H54 (cell line): ENCODE results near the gene JMJD8.

Experiments used
- DNase-seq: peaks from one replicate; pipeline ENCODE4 v3.0.0; 2011; ENCODE audit warnings: low spot score, mixed read lengths; ENCODE audit not compliant: insufficient read length
- FAIRE-seq: peaks from 3 replicates; lab custom pipeline; 2011; peaks lifted over from hg19 to GRCh38; lab: Jason Lieb, UNC
- POLR2A ChIP-seq: IDR thresholded peaks from 2 replicates; pipeline ENCODE4 v1.6.1; 2011; ENCODE audit warnings: low read depth, mild to moderate bottlenecking, low read length

The JMJD8 gene

DNA sequence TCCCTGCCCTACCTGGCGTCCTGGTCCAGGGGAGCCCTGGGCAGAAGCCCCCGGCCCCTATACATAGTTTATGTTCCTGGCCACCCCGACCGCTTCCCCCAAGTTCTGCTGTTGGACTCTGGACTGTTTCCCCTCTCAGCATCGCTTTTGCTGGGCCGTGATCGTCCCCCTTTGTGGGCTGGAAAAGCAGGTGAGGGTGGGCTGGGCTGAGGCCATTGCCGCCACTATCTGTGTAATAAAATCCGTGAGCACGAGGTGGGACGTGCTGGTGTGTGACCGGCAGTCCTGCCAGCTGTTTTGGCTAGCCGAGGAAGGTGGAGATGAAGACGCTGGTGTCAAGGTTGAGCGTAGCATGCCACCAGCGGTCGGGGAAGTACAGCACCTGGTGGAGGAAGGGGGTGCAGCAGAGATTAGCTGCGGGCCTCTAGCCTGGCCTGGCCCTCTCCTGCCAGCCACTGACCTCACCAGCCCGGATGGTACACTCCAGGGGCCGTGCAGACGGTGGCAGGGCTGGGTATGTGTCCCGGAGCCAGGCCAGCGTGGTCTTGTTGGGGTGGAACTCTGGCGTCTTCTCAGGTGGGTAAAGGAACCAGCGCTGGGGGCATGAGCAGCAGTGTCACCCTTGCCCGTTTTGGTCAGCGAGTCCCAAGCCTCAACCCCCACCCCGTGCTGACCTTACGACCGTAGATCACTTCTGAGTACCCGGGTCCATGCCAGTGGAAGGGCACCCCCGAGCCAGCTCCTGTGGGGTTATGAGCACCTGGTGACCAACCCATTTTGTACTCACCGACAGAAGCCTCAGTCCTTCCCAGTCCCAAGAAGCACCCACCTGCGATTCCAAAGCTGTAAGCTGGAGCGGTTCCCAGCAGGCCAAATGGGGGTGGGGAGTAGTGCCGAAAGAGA is 1.4 kb downstream of the JMJD8 start:
- FAIRE-seq, result no peak
- no peak for TF ChIP-seq POLR2A
- no peak for DNase-seq

DNA sequence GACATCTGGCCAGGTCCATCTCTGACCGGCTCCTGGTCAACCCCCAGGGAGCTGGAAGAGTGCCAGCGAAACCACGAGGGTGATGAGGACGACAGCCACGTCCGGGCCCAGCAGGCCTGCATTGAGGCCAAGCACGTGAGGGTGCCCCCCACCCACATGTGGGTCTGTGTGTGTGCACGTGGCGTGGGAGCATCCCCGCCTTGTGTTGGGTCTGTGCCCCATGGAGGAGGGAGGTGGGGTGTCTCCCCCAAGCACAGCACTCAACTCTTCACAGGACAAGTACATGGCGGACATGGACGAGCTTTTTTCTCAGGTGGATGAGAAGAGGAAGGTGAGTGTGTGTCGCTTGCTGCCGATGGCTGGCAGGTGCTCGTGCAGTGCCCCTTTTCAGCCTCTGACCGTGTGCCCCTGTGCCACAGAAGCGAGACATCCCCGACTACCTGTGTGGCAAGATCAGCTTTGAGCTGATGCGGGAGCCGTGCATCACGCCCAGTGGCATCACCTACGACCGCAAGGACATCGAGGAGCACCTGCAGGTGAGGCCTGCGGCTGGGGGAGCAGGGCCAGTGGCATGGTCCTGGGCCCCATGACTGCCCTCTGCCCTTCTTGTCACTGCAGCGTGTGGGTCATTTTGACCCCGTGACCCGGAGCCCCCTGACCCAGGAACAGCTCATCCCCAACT is 2.2 kb downstream of the JMJD8 start:
- DNase-seq, result no peak
- FAIRE-seq, result no peak
- no peak for TF ChIP-seq POLR2A

DNA sequence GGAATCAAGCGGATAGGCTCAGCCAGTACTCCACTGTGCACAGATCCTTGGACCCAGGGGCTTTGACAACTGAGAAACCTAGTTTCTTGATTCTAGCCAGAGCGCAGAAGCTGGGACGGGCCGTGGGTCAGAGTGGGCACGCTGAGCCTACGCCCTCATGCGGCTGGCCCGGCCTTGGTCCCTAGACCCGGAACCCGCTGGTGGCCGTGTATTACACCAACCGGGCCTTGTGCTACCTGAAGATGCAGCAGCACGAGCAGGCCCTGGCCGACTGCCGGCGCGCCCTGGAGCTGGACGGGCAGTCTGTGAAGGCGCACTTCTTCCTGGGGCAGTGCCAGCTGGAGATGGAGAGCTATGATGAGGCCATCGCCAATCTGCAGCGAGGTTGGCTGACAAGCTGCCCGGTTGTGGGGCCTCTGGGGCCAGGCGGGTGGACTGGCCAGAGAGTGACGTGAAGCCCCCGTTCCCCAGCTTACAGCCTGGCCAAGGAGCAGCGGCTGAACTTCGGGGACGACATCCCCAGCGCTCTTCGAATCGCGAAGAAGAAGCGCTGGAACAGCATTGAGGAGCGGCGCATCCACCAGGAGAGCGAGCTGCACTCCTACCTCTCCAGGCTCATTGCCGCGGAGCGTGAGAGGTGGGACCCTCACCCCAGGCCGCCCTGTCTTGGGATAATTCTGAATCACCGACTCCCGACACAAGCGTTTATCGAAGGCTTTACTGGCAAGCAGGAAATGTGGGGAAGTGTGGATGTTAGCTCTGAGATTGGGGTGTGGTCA is 3.0 kb downstream of the JMJD8 start:
- no peak for FAIRE-seq
- no peak for DNase-seq
- TF ChIP-seq POLR2A, result 0 out of 2 replicates have a peak, but pooled peaks have one; percentile 3

DNA sequence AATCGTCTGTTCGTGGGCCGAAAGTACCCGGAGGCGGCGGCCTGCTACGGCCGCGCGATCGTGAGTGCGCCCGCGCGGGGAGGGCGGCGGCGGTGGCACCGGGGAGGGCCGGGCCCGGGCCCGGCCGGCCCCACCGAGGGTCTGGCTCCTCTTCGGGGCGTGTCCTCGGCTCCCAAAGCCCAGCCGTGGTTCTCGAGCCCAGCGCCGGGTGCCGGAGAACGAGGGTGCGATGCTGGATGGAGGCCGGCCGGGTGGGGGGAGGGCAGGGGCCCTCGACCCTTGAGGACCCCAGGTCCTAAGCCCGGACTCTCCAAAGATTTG is 3.5 kb downstream of the JMJD8 start:
- no peak for DNase-seq
- TF ChIP-seq POLR2A, result no peak
- no peak for FAIRE-seq

DNA sequence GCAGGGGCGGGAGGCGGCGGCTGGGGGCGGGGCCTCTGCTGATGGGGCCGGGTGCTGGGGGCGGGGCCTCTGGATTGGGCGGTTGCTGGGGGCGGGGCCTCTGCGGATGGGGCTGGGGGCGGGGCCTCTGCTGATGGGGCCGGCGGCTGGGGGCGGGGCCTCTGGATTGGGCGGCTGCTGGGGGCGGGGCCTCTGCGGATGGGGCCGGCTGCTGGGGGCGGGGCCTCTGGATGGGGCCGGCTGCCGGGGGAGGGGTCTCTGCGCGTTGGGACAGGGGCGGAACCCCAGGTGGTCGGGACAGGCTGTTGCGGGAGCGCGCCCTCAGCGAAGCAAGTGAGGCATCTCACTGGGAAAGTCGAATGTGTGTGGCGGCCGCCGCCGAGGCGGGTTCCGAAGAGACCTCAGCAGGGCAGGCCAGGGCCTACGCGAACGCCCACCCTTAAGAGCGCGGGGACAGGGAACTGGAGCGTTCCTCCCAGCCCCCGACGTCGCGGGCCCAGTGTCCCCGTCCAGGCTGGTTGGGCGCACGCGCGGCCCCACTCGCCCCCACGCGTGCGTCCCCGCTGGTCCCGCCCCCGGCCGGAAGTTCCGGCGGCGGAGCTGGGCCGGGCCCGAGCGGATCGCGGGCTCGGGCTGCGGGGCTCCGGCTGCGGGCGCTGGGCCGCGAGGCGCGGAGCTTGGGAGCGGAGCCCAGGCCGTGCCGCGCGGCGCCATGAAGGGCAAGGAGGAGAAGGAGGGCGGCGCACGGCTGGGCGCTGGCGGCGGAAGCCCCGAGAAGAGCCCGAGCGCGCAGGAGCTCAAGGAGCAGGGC is 4.1 kb downstream of the JMJD8 start, which contains the start of gene STUB1:
Gene STUB1, plus strand, starts transcription at position 597 of the 811 bp plus-strand sequence. Its CDS starts 116 bp downstream, at position 713.
- FAIRE-seq (no peak), DNase-seq (peak; percentile 83)
- peak; percentile 83 for TF ChIP-seq POLR2A

DNA sequence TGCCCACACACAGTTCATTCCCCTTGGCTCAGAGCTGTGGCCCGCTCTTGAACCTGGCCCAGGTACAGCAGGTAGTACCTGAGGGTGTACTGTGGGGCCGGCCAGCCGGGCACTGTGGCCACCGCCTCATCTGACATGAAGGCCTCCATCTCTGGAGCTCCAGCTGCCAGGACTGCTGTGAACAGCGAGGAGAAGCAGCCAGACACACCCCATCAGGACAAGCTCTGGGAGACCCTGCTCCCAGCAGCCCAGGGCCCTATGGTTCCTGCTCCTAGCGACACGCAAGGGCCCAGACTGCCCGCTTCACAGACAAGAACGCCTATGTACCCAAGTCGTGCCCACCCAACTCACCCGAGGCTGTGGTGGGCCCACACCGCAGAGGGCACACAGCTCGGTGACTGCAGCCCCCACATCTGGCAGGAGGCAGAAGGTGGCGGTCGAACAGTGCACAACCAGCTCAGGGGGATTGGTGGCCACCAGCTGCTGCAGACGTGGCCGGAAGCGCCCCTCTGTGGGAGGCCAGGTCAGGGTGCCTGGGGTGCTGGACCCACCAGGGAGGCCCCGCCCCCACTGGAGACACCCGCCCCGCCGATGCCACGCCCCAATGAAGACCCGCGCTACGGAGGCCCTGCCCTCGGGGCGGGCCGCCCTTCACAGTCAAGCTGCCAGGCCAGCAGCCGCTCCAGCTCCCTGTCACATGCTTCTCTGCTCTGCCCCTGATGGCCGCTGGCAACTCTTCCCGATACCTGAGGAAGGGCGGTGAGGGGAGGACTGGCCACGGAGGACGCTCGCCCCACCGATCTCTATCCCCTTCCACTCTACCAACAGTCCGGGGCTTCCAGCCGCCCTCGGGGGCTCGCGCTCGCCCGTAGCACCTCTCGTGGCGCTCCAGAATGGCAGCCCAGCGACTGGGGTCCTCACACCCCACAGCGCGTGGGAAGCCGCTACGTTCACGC is 5.0 kb downstream of the JMJD8 start:
- peak; percentile 43; the same call in 1 of the 2 replicates for TF ChIP-seq POLR2A
- FAIRE-seq, result no peak
- peak; percentile 61 for DNase-seq

DNA sequence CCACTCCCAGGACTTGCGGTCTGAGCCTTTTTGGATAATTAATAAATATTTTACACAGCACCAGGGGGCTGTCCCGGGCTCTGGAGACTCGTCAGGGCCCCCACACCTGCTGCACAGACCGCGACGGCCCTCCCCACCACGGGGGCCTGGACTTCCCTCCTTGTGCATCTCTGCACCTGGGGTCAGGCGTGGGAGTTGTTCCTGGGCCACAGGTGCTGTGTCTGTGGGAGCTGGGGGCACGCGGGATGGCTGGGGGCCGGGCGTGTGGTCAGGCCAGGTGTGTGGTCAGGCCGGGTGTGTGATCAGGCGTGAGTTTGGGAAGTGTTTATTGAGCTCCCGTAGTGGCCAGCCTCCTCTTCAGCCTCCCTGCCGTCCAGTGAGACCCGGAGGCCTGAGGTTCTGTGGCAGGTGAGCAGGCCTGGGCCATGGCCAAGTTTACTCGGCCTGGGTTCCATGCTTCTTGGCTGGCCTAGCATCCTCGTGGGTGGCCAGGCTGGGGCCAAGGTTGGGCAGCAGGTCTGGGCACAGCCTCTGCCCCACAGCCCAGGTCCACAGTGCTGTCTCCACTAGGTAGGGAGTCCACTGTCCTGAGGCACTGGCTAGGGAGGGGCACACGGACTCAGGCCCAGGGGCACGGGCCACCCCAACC is 5.8 kb downstream of the JMJD8 start:
- DNase-seq (no peak), FAIRE-seq (no peak)
- no peak for TF ChIP-seq POLR2A

DNA sequence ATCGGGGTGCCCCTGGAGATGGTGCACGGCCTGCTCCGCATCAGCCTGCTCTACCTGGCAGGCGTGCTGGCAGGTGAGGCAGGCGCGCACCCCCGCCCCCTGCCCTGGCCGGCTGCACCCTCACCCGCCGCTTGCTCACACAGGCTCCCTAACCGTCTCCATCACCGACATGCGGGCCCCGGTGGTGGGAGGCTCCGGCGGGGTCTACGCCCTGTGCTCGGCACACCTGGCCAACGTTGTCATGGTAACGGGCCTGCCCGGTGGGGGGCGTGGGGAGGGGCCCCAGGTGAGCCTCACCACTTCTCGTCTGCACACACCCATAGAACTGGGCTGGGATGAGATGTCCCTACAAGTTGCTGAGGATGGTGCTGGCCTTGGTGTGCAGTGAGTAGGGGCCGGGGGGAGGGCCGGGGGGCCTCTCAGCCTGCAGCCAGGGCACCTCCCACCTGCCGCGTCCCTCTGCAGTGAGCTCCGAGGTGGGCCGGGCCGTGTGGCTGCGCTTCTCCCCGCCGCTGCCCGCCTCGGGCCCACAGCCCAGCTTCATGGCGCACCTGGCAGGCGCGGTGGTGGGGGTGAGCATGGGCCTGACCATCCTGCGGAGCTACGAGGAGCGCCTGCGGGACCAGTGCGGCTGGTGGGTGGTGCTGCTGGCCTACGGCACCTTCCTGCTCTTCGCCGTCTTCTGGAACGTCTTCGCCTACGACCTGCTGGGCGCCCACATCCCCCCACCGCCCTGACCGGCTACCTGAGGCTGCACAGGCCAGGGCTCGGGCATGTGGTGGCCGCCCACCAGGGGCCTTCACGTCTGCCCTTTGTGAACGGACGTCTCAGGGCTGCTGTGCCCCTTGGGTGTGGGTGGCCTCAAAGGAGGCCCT is 6.6 kb downstream of the JMJD8 start:
- no peak for TF ChIP-seq POLR2A
- FAIRE-seq (no peak), DNase-seq (no peak)

DNA sequence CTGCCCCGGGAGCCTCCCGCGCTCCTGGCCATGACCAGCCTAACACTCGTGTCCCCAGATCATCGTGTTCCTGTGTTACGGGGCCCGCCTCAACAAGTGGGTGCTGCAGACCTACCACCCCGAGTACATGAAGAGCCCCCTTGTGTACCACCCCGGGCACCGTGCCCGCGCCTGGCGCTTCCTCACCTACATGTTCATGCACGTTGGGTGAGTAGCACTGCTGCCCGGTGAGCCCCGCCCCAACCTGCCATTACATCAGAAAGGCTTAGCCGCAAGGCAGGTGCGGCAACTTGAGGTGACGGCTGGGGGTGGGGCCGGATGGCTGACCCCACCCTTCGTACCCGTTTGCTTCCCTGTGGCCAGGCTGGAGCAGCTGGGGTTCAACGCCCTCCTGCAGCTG is 7.2 kb downstream of the JMJD8 start:
- TF ChIP-seq POLR2A, result no peak
- FAIRE-seq, result no peak
- no peak for DNase-seq

DNA sequence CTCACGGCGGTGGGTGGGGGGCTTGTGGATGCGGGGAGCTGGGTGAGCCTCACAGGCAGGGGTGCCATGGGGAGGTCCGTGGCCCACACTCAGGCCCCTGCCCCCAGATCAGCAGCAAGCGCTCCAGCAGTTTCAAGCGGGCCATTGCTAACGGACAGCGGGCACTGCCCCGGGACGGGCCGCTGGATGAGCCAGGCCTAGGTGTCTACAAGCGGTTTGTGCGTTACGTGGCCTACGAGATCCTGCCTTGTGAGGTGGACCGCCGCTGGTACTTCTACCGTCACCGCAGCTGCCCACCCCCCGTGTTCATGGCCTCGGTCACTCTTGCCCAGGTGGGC is 7.6 kb downstream of the JMJD8 start:
- DNase-seq (no peak), FAIRE-seq (no peak)

More for the DNA sequence above, 7.6 kb downstream of the JMJD8 start:
- no peak for TF ChIP-seq POLR2A
